CD4-positive, alpha-beta T cell treated with Interleukin-15 for 4 hours (primary cell): ENCODE data around the gene RALGAPA1.

ENCODE experiments used
- DNase-seq: peaks from one replicate; pipeline ENCODE4 v3.0.0-alpha.2; 2020; ENCODE audit warnings: low spot score

The RALGAPA1 gene

GRCh38 chr14:35534873-35535482 is 274.1 kb downstream of the RALGAPA1 start:
- DNase-seq = peak; percentile 47

DNA sequence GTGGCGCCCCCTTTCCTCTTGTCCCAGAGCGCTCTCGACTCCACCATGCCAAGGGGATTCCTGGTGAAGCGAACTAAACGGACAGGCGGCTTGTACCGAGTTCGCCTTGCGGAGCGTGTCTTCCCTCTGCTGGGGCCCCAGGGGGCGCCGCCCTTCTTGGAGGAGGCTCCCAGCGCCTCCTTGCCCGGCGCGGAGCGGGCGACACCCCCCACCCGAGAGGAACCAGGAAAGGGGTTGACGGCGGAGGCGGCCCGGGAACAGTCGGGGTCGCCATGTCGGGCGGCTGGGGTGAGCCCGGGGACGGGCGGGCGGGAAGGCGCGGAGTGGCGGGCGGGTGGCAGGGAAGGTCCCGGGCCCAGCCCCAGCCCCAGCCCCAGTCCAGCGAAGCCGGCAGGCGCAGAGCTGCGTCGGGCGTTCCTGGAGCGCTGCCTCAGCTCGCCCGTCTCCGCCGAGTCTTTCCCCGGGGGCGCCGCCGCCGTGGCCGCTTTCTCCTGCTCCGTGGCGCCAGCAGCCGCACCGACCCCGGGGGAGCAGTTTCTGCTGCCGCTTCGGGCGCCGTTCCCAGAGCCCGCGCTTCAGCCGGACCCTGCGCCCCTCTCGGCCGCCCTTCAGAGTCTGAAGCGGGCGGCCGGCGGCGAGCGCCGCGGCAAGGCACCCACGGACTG is 274.8 kb downstream of the RALGAPA1 start:
- DNase-seq = no peak

- DNase-seq = peak; percentile 36
Measured at GRCh38 chr14:35533357-35534207, 275.5 kb downstream of the RALGAPA1 start, which contains the start of gene INSM2. Gene INSM2, plus strand, starts transcription at chr14:35534164. Its CDS starts 89 bp downstream, at chr14:35534253.

GRCh38 chr14:35532783-35533356 is 276.2 kb downstream of the RALGAPA1 start:
- no peak for DNase-seq

- DNase-seq = no peak
Measured at GRCh38 chr14:35531960-35532747, 276.9 kb downstream of the RALGAPA1 start.

DNA sequence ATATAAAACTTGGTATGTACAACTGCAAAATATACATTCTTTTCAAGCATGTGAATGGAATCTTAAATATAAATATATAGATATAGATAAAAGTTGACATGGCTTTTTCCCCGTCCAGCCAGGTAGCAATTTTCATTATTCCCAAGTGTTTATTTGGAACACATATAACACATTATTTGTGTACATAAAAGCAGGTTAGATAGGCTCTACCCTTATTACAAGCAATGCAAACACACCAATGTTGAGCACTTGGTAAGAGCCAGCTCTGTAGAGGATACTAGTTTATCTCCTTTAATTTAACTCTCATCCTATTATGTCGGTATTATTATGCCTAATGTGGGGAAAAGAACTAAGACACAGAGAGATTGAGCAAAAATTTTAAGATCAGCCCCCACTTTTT is 282.1 kb downstream of the RALGAPA1 start:
- DNase-seq = no peak

- DNase-seq = no peak
Measured at GRCh38 chr14:35525695-35526094, 283.4 kb downstream of the RALGAPA1 start.

GRCh38 chr14:35519986-35520385 is 289.1 kb downstream of the RALGAPA1 start:
- DNase-seq = no peak

GRCh38 chr14:35515916-35516315 is 293.2 kb downstream of the RALGAPA1 start:
- DNase-seq = no peak

DNA sequence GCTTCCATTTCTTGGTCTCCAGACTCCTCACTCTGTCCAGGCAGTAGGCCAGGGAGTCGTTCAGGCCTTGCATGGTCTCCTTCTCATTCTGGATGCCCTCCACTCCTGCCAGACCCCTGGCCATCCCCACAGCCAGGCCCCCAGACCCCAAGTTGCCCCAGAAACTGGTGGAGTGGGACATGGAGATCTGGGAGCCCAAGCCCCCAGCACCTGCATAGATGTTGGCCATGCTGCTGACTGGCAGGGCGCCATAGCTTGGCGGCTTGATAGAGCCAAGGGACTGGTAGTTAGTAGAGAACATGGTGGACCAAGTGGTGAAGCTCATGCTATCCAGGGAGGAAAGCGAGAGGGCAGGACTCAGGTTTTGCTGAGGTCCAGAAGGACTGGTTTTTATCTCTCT is 296.3 kb downstream of the RALGAPA1 start:
- DNase-seq = no peak

DNA sequence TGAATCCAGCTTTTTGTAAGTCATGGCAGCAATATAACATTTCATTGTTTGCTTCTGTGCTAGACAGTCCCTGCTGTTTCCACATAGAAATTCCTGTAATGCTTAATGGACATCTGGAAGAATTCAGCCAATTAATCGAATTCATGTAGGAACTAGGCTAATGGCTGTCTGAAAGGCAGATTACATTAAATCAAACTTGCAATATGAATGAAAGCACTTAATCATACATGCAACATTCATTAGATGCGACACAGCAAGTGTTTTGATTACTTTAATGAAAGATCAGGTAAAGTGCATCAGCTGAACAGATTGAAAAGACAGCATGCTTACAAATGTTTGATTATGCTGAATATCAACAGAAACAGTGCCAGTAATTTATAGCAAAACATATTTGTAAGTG is 299.2 kb downstream of the RALGAPA1 start:
- DNase-seq = no peak

- no peak for DNase-seq
Measured at GRCh38 chr14:35506927-35507326, 302.2 kb downstream of the RALGAPA1 start.

GRCh38 chr14:35506461-35506860 is 302.6 kb downstream of the RALGAPA1 start:
- no peak for DNase-seq

GRCh38 chr14:35504260-35504659 is 304.8 kb downstream of the RALGAPA1 start:
- no peak for DNase-seq

GRCh38 chr14:35503646-35504045 is 305.4 kb downstream of the RALGAPA1 start:
- no peak for DNase-seq

DNA sequence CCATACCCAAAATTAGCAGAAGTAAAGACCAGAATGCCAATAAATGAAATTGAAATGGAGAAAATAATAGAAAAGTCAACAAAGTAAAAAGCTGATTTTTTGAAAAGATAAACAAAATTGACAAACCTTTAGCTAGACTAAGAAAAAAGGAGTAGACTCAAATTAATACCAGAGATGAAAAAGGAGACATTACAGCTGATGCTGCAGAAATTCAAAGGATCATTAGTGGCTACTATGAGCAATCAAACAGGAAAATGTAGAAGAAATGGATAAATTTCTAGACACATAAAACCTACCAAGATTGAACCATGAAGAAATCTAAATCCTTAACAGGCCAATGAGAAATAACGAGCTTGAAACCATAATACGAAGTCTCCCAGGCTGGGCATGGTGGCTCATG is 309.9 kb downstream of the RALGAPA1 start:
- no peak for DNase-seq

DNA sequence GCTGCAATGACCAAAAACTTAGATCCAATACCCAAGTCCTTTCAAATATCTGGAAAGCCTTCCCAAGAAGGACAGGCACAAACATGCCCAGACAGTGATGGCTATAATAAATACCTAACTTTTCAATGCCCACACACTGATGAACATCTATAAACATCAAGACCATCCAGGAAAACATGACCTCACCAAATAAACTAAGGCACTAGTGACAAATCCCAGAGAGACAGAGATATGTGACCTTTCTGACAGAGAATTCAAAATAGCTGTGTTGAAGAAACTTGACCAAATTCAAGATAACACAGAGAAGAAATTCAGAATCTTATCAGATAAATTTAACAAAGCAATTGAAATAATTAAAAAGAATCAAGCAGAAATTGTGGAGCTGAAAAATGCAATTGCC is 313.8 kb downstream of the RALGAPA1 start:
- DNase-seq = no peak

GRCh38 chr14:35492569-35493014 is 316.5 kb downstream of the RALGAPA1 start:
- no peak for DNase-seq
